ENCODE data around the gene FRMPD1.
"Not testable (repeated sequence)": the region's sequence is repeated elsewhere in the genome, so short reads cannot be mapped to it uniquely, and the experiment has no call there.

Gene FRMPD1, protein sequence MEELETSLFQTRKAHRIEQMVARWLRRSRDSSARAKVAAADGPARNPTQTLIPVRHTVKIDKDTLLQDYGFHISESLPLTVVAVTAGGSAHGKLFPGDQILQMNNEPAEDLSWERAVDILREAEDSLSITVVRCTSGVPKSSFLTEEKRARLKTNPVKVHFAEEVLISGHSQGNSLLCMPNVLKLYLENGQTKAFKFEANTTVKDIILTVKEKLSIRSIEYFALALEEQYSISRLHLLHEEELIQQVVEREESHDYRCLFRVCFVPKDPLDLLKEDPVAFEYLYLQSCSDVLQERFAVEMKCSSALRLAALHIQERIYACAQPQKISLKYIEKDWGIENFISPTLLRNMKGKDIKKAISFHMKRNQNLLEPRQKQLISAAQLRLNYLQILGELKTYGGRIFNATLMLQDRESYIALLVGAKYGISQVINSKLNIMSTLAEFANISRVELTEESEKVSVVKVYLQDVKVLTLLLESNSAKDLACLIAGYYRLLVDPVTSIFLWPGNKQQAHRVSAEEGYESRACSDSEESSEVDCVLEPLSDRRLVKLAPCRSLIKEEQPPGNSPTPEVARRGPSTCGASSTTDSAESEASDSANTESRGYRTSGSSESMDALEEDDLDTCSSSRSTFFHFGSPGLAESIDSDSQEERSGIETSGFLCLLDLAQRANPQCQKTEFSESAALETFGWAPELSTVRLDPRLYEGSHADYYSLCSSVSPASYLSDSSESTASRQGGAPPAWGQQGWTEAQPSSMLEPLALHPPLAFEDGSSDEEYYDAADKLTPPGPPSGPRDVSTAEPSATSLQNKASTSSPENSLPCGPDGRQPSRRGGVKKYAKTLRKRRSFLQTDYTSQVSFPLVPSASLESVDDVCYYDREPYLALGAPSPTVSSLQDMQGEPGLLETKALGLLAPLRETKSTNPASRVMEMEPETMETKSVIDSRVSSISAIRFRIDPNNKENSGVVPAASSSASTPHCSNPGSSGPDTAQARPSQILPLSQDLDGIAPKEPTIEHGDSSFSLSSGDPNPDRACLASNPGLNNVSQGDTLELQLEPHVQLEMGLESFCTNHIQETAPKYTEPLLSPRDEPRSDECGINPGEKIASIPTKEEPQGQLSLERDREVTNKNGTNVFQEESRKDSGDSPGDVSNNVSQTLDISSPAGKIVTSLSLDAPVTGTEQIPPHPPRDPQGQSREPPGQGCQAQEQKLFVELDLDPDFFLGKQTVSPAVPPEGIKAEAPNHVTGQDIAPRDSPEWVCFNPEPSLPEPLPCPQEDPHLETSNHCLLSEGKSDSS (N-terminal part only)

DNA sequence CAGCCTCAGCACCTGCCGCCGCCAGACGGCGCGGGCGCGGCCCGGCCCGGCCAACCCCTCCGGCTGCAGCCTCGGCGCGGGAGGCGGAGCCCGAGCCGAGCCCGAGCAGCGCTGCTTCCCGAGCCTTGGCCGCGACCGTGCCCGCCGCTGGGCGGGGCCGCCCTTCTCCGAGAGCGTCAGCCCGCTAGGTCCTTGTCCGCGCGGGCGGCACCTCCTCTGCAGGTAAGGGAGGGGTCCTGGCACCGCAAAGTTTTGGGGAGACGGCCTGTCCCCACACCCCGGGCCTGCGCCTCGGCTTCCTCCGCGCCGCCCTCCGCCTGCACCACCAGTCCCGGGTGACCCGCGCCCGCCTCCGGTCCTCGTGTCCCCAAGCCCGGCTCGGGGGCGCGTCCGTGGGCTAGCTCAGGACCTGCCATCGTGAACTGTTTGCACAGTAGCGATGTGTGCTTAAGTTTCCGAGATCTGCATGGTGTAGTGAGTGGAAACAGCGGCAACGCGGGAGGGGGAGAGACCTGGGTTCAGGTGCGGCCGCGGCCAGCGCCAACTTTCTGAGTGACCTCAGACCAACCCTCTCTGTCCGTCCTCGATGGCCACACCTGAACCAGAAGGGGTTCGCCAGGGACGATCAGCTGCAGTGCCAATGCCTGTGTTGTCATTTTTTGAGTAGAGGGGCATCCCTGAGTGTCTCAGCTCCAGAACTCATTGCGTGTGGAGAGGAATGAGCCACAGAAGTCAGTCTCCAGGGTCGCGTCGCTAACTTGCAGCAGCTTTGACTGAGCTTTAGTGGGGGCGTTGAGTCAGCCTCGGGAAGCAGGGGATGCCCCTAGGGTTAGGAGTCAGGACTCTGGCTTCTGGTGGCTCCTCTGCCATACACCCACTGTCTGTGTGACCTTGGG is at the start of gene FRMPD1:
TSS of gene FRMPD1 (plus strand) at position 82 of the 896 bp plus-strand sequence. CDS start 41,688 bp downstream, outside the sequence.
- peak in 1 of 2 donors; percentile 16 for DNase-seq (ENCODE audit: low read depth in 2 of 2)

DNA sequence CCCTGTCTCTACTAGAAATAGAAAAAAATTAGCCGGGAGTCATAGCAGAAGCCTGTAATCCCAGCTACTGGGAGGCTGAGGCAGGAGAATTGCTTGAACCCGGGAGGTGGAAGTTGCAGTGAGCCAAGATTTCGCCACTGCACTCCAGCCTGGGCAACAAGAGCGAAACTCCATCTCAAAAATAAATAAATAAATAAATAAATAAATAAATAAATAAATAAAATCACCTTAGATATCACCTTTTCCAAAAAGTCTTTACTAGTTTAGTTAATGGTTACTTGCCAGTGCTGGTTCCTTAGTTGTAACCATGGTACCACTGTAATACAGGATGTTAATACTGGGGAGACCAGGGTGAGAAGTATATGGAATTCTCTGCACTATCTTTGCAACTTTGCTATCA is 48.7 kb upstream of the FRMPD1 start:
- DNase-seq (ENCODE audit: low read depth in 2 of 2), result not testable (repeated sequence)

GRCh38 chr9:37602817-37603216 is 47.9 kb upstream of the FRMPD1 start:
- no peak for DNase-seq (ENCODE audit: low read depth in 2 of 2)

DNA sequence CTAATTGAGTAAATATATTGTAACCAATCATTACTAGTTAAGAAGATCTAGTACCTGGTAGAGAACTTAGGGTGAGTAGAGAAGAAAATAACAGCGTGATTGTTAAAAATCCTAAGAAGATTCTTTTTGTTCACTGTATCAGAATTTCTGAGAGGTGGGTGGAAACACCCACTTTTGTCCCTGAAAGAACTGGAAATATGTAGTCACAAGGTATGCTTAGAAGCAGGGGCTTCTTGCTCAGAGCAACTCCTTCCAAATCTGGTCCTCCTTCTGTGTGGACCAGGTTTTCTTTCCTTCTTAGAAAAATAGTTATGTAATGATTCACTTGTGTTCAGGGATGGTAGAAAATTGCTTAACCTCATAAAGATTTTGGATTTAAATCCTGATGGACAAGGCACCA is 46.5 kb upstream of the FRMPD1 start:
- no peak for DNase-seq (ENCODE audit: low read depth in 2 of 2)

DNA sequence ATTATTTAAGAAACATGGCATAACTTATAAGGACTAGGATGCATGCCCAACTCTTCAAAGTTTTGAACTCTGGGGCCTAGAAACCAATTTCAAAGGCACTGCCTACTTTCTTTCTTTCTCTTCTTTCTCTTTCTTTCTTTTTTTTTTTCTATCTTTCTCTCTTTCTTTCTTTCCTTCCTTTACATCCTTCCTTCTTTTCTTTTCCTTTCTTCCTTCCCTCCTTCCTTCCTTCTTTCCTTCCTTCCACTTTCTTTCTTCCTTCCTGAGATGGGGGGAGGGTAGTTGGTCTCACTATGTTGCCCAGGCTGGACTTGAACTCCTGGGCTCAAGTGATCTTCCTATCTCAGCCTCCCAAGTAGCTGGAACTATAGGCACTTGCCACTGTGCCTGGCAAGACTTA is 42.5 kb upstream of the FRMPD1 start:
- DNase-seq (ENCODE audit: low read depth in 2 of 2), result no peak

GRCh38 chr9:37609735-37610397 is 40.9 kb upstream of the FRMPD1 start:
- DNase-seq (ENCODE audit: low read depth in 2 of 2), result no peak

GRCh38 chr9:37611014-37611413 is 39.7 kb upstream of the FRMPD1 start:
- DNase-seq (ENCODE audit: low read depth in 2 of 2), result no peak

DNA sequence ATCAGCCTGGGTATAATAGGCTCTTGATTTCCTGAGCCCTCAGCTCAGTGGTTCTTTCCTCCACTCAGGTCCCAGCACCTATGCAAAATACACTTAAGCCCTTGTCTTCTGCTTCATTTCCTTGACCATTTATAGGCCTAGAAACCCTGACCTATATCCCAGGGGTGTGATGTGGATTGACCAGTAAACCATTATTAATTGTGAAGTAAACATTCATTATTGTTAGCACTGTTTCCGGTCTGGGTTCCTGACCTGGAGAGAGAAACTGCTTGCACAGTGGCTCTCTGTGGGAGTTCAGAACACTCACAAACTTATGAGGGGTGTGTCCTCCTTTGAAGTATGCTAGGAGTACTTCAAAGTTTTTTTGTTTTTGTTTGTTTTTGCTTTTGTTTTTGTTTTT is 38.8 kb upstream of the FRMPD1 start:
- no peak for DNase-seq (ENCODE audit: low read depth in 2 of 2)

- no peak for DNase-seq (ENCODE audit: low read depth in 2 of 2)
Measured at GRCh38 chr9:37617161-37617560, 33.6 kb upstream of the FRMPD1 start.

DNA sequence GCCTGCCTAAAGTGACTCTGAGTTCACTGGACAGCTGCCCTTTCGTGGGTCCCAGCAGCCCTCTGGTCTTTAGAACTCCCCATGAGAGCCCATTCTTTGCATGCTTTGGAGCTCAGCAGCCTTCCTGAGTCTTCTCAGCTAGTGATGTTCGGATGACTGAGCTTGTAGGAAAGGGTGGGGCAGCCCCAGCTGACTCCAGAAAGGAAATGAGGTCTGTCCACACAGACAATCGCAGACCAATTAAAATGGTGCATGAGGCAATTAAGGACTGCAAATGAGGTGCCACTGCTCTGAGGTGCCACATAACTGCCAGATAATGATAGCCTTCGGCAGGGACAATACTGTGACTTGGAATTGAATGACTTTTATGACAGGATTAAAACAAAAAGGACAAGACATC is 32.9 kb upstream of the FRMPD1 start:
- DNase-seq (ENCODE audit: low read depth in 2 of 2), result no peak

DNA sequence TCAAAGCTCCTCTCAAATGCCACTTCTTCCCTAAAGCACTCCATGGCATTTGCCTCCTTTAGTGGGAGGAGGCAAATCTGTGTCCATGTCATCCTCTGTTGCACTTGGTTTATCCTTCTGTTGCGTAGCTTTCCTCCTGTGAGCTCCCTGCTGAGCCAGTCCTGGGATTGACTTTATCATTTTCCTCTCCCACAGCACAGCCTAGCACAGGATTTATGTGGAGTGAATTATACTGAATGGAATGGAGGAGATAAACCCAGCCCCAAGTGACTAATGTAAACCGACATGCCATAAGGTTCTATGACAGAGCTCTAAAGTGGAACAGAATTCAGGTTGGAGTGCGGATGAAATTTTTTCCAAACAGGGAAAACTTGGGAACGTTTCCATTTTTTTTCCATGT is 31.9 kb upstream of the FRMPD1 start:
- DNase-seq (ENCODE audit: low read depth in 2 of 2), result no peak

GRCh38 chr9:37619806-37620205 is 30.9 kb upstream of the FRMPD1 start:
- no peak for DNase-seq (ENCODE audit: low read depth in 2 of 2)

- DNase-seq (ENCODE audit: low read depth in 2 of 2), result no peak
Measured at GRCh38 chr9:37620396-37620795, 30.4 kb upstream of the FRMPD1 start.

DNA sequence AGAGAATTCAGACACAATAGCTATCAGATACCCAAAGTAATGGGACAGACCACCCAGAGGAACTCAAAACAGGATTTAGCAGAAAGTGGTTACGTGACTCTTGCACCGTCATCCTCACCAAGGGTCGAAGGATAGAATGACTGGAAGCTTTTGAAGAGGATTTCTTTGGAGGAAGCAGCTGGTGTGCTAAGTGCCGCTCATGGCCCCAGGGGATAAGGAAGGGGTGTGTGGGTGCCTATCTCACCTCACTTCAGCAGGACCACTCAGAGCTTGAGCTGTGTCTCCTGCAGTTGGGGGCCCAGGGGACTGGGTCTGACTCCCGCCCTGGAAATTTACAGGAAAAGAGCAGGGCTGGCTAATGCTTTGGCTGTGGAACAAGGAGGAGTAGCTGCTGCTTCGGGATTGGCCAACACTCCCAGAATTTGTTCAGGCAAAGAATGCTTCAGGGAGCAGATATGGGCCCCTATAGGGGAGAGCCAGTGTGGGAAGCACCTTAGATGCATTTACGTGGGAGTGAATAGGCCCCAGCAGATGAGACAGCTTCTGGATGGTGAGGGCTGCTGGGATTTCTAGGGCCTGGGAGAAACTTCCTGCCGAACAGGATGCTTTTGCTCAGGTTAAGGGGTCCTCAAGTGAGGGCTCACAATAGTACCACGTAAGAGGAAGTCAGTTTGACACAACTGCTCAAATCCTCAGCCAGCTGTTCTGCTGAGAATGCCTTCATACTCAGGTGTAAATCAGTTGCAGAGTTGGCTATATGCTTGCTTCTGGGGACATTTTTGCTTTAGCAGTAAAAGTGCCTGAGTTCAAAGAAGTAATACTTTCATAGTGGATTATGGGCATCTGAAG is 29.3 kb upstream of the FRMPD1 start:
- DNase-seq (ENCODE audit: low read depth in 2 of 2), result no peak

DNA sequence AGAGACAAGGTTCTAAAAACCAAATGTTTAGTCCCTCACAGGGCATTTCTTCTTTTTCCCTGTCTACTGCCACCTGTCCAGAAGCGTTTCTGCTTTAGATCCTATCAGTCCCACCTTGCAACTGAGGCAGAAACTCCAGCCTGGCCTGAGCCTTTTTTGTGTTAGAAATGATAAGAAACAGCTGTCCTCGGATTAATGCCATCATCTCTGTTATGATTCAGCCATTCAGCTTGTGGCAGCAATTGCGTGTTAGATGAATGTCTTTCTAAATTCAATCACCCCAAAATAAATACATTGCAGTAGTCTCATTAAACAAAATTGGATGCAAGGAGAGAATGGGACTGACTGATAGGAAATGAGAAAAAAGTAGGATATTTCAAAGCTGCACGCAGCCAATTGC is 28.3 kb upstream of the FRMPD1 start:
- DNase-seq (ENCODE audit: low read depth in 2 of 2), result no peak

DNA sequence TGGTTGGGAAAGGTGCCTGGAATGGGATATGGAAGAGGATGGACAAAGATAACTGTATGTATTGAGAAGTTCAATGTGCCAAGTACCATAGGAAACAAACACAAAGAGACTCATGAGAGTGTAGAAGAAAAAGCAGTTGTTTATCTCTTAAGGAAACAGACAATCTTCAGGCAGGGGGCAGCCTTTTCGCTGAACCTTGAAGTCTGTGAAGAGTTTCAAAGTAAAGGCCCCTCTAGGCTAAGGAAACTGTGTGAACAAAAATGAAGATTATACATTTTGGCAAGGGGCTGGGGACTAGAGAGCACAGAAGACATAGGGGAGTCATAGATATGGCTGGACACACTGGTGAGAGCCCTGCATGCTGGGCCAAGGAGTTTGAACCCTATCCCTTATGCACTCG is 27.5 kb upstream of the FRMPD1 start:
- DNase-seq (ENCODE audit: low read depth in 2 of 2), result no peak

GRCh38 chr9:37624073-37624472 is 26.7 kb upstream of the FRMPD1 start:
- no peak for DNase-seq (ENCODE audit: low read depth in 2 of 2)

DNA sequence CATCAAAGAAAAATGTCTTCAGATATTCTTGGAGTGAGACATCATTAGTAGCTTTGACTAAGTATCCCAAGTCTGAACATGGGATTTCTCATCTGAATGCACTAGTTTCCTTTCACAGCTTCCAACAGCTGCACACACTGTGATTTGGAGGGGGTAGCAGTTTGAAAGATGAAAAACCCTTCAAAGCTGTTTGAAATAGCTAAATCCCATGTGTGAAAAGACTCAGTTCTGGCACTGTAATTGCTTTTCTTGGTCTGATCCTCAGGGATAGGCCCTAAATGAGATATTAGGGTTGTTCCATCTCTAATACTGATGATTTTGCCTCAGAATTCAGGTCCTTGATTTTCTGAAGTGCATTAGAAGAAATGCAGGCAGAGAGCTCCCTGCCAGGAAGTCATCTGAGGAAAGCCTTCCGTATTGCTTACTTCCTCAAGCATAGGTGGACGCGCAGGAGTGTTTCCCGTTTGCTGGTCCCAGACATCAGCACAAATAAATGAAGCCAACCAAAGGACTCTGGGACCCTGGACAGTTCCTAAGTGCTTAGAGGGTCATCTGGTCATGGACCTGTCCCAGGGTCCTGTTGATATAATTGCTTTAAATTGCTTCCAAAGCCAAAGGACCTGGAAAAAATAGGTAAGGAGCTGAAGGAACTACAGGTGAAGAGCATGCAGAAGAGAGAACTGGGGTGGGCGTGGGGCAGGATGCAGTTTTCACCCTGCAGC is 25.6 kb upstream of the FRMPD1 start:
- no peak for DNase-seq (ENCODE audit: low read depth in 2 of 2)

DNA sequence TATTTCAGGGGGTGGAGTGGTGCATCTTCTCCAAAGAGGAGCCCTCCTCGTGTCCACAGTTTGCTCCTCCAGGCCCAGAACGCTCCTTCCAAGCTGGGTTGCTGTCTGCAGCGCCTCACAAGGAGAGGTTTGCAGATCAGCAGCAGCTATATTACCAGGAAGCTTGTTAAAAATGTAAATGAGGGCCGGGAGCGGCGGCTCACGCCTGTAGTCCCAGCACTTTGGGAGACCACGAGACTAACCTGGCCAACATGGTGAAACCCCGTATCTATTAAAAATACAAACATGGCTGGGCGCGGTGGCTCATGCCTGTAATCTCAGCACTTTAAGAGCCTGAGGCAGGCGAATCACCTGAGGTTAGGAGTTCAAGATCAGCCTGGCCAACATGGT is 25.0 kb upstream of the FRMPD1 start:
- no peak for DNase-seq (ENCODE audit: low read depth in 2 of 2)

Measured in stimulated activated CD8-positive, alpha-beta memory T cell treated with anti-CD3 and anti-CD28 coated beads, Interleukin-15, amount 100 ng/mL, for 4 hours (primary cell).